HL-60 (cell line): ENCODE results near the gene DNAJC15.

Source experiments
- DNase-seq, 2 experiments: peaks; one replicate each; pipeline ENCODE4 v3.0.0-alpha.2; 2010 to 2020; ENCODE audit warnings: low read depth in 1 of 2, low spot score in 1 of 2
- H3K27ac ChIP-seq: fragments of 250-450 bp; sonication (Bioruptor Pico); replicated peaks from 2 replicates; pipeline ENCODE4 v1.5.1; 2020; ENCODE audit warnings: mild to moderate bottlenecking, moderate library complexity
- H3K27me3 ChIP-seq: fragments of 250-450 bp; sonication (Bioruptor Pico); 2 replicates; pipeline ENCODE4 v1.5.1; 2021; ENCODE audit warnings: mild to moderate bottlenecking, moderate library complexity; ENCODE audit not compliant: insufficient read depth, poor library complexity, severe bottlenecking
- H3K4me3 ChIP-seq: replicated peaks from 2 replicates; pipeline ENCODE4 v1.5.1; 2011; ENCODE audit warnings: mild to moderate bottlenecking, control low read depth, low read length; ENCODE audit not compliant: insufficient read depth
- CTCF ChIP-seq: IDR thresholded peaks from one replicate; pipeline ENCODE4 v1.5.1; 2011; ENCODE audit warnings: low read length, control low read depth, inconsistent platforms; ENCODE audit not compliant: insufficient read depth
- GABPA ChIP-seq: IDR thresholded peaks from 2 replicates; pipeline ENCODE4 v1.6.1; 2012; ENCODE audit warnings: low read depth
- POLR2AphosphoS5 ChIP-seq: IDR thresholded peaks from 2 replicates; pipeline ENCODE4 v1.6.1; 2012; ENCODE audit warnings: low read depth
- REST ChIP-seq: IDR thresholded peaks from 2 replicates; pipeline ENCODE4 v1.6.1; 2012; ENCODE audit warnings: low read depth; ENCODE audit not compliant: insufficient replicate concordance
- SPI1 ChIP-seq: IDR thresholded peaks from 2 replicates; pipeline ENCODE4 v1.6.1; 2012; ENCODE audit warnings: low read depth, mild to moderate bottlenecking, borderline replicate concordance

DNAJC15 gene

GRCh38 chr13:43077461-43077860 is 54.1 kb downstream of the DNAJC15 start:
- no peak overlapping the region for H3K4me3 ChIP-seq
- TF ChIP-seq POLR2AphosphoS5: no peak
- TF ChIP-seq GABPA: no peak
- no peak for TF ChIP-seq CTCF
- TF ChIP-seq SPI1: no peak
- no peak for TF ChIP-seq REST
- no peak for DNase-seq
- H3K27me3 ChIP-seq: no peaks in the 10 kb centered on the region
- no peak overlapping the region for H3K27ac ChIP-seq

- Histone ChIP-seq H3K4me3 (no peak overlapping the region), H3K27me3 (no peaks in the 10 kb centered on the region), H3K27ac (no peak overlapping the region)
- no peak for DNase-seq
- TF ChIP-seq GABPA (no peak), REST (no peak), POLR2AphosphoS5 (no peak), SPI1 (no peak), CTCF (no peak)
These were observed 54.5 kb downstream of the DNAJC15 start for GRCh38 chr13:43077906-43078305.

- no peak overlapping the region for H3K4me3 ChIP-seq
- no peak overlapping the region for H3K27ac ChIP-seq
- DNase-seq: no peak
- H3K27me3 ChIP-seq: no peaks in the 10 kb centered on the region
- TF ChIP-seq CTCF: no peak
- TF ChIP-seq SPI1: no peak
- TF ChIP-seq REST: no peak
- no peak for TF ChIP-seq POLR2AphosphoS5
- no peak for TF ChIP-seq GABPA
These were observed 55.0 kb downstream of the DNAJC15 start for GRCh38 chr13:43078399-43078798.
